Measurements from ENCODE around the gene SNCG.

SNCG gene

DNA sequence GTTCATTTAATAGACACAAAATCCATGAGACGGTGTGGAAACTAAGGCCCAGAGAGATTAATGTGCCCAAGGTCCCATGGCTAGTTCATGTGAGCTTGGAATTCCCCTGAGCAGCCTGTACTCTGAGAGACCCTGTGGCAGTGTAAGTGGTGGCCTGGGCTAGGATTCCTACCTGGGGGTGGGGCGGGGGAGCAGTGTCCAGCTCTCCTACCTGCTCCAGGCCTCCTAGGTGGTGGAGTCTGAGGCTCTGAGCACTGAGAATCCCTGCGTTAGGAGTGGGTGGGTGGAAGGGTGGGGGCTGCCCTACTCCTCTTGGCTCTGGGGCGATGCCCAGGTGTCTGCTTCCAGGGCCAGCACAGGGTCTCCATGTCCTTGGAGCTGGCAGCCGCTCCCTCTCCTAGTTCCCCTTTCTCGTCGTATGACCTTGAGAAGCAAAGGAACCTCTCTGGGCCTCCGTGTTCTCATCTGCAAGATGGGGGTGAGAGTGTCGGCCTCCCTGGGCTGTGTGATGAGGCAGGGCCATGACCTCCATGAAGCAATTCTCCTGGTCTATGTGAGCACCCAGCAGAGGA is 2.5 kb downstream of the SNCG start:
- peak; percentile 25 for DNase-seq (ENCODE audit: low spot score)

DNA sequence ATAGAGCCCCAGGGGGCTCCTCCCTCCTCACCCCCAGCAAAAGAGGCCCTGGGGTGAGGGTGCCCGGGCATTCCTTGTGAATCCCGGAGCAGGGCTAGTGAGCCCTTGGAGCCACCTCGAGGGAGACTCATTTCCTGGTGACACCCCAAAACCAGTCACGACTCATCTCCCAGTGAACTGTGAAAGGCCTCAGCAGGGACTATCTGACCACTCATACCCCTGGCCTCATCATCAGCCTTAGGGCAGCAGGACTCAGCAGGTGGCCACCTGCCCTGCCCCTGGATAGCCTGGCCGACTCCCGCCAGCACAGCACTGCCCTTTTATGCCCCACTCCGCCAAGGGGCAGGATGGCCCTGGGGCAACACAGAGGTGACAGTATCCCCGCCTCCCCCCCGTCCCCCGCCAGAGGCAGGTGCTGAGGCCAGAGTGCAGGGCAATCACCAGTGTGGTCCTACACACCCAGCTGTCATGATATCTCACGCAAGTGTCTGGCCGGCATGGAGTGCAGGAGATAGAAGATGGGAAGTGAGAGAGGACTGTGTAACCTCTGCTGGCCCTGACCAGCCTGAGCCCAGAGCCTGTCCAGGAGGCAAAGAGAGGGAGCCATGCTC is 3.2 kb downstream of the SNCG start:
- peak; percentile 64 for DNase-seq (ENCODE audit: low spot score)

DNA sequence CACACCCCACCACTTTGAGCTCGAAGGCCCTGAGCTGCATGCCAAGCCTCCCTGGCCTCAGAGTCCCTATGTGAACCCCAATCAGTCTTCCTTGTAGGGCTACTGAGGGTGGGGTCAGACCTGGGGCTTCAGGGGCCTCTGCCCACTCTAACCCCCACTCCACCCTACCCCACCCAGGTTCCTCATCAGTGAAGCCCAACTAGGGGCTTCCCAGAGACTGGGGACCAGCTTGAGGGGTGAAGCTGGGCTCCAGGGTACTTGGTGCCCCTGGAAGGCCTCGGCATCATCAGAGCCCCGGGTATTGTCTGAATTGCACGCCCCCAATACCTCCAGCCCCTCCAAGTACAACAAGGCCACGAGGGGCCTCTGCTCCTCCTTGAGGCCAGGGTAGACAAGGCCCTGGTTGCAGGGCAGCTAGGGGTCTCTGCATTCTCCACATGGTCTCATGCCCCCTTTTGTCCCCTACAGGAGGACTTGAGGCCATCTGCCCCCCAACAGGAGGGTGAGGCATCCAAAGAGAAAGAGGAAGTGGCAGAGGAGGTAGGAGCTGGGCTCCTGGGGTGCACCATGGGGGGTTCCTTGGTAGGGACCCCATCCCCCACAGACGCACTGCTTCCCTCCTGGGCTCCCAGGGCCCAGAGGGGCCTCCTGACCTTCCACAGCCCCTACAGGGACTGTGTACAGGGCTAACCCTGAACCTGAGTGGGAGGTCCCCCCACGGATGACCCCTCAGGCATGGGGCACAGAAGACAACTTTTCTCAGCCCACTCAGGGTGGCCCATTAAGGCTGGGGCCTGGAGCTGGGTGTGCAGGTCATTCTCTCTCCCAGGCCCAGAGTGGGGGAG is 4.0 kb downstream of the SNCG start:
- DNase-seq (ENCODE audit: low spot score): peak; percentile 41

DNA sequence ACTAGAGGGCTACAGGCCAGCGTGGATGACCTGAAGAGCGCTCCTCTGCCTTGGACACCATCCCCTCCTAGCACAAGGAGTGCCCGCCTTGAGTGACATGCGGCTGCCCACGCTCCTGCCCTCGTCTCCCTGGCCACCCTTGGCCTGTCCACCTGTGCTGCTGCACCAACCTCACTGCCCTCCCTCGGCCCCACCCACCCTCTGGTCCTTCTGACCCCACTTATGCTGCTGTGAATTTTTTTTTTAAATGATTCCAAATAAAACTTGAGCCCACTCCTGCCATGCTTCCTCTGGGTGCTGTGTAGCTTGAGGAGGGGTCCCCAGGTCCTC is 4.5 kb downstream of the SNCG start:
- DNase-seq (ENCODE audit: low spot score): no peak

DNA sequence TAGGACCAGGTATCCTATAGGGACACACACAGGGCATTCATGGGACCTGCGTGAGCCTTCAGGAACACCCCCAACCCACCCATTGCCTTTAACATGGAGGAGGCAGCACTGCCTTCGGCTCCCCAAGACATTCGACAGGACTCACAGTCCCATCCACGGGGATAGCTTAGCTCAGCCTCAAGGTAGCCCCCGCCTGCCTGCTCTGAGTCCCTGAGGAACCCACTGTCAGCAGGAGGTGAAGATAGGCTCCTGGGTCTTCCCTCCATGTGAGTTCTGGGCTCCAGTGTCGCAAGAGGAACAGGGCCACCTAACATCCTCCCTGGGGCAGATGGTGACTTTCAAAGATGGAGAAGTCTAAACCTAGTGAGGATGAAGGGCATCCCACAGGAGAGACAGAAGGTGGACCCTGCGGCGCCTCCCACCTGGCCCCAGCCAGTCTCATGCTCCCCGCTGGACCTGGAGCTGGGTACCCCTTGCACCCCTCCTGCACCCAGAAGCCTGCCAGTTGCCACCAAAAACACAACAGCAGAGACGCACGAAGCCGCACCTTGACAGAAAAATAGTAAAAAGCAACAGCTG is 5.0 kb downstream of the SNCG start:
- no peak for DNase-seq (ENCODE audit: low spot score)

DNA sequence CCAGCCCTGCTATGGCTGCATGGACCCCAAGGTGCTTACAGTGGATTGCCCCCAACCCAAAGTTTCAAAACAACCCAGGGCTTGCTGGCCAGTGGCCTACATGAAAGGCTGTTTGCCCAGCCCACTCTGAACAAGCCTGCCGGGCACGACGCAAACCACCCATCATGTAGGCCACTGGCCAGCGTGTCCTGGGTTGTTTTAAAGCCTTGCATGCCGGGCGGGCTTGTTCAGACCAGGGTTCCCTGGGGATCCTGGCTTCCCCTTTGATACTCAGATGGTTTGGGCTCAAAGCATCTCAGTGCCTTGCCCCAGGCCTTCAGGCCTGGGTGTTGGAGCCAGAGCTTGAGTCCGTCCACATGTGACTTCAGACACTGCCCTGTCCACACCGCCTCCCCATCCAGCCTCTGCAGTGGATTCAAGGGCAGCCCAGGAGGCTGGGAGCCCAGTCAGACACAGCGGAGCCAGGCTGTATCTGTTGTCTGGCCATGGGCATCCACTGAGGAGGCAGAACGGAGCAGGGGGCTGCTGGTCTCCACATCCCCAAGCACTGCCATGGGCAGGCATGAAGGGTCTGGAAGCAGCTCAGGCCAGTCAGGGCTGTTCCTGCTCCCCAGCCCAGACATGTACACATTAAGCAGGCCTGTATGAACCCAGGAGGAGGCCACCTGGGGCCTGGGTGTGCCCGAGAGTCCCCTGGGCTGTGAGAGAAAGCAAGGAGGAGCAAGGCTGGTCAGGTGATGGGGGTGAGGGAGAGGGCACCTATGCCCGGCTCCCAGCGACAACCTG is 5.9 kb downstream of the SNCG start:
- DNase-seq (ENCODE audit: low spot score): no peak

DNA sequence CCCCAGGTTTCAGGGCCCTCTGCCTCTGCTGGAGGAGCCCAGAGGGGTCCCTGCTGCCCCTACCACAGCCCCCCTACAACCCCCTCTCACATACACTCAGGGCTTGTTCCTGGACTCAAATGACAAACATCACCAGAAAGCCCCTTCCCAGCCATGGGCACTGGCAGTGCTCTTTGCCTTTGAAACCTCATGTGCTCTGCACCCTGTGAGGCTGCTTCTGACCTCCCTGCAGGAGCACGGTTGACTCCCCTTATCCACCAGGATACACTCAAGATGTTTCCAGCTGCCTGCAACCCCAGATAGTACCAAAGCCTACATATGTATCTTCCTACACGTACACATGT is 6.4 kb downstream of the SNCG start:
- DNase-seq (ENCODE audit: low spot score): no peak

DNA sequence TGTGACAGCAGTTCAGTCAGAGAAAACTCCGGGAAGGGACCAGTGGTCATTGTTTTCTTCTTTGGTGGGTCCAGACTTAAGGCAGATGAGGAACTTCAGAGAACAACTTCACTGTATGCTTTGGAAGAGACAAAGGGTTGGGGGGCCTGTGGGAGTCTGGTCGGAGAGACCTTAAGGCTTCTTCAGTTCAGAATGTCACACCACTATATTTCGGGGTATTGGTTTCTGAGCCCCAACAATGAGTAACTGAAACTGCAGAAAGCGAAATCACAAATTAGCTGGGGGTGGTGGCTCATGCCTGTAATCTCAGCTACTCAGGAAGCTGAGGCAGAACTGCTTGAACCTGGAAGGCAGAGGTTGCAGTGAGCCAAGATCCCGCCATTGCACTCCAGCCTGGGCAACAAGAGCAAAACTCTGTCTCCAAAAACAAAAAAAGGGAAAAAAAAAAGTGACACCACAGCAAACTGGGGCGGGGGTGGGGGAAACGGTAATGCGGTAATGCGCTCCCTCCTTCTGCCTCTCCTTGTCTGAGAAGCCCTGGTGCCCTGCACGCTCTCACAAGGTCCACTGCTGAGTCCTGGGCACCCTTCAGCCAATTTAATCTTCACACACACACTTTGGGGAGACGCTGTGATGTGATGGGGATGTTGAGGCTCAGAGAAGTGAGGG is 7.7 kb downstream of the SNCG start:
- DNase-seq (ENCODE audit: low spot score): no peak

DNA sequence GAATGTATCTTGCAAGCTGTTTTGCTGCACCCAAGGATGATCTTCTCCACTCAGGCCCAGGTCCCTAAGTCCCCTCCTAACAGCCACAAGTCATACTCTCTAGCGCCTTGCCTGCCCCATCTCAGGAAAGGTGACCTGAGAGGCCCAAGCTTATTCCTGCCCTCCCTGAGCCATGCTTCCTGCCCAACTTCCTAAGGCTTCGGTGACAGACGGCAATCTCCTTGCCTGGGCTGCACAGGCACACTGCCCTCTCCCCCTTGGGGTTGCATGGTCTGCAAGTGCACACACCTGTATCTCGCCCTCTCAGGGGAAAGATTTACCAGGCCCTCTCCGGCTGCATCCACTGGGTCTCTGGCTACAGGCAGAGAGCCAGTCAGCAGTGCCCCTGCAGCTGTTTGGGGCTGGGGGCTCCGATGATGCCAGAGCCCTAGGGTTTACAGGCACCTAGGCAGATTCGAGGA is 9.1 kb downstream of the SNCG start:
- DNase-seq (ENCODE audit: low spot score): no peak

DNA sequence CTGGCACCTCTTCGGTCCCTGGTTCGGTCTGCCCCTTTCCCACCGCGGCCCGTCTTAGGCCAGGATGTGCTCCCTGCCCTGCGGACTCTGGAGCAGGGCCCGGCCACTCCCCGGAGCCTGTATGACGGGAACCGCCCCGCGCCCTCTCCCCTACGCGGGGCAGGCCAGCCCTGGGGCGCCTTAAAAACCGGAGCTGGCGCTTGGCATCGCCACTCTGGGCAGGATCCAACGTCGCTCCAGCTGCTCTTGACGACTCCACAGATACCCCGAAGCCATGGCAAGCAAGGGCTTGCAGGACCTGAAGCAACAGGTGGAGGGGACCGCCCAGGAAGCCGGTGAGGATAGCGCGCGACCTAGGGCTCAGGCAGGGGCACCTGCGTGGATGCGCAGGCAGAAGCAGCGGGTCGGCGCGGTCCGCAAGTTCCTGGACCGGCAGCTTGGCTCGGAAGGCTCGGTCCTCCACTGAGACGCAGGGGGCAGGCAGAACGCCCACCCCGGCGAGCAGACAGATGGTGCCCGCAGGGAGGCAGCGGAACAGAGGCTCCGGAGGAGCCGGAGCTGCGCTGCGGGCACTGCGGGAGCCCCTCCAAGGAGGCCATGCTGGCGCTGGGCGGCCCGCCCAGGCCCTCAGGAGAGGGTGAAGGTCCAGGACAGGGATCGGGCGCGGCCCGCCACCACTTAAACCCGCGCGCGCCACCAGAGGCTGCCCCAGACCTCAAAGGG is 10.0 kb downstream of the SNCG start, which contains the start of gene ADIRF:
Gene ADIRF, plus strand, starts transcription at position 212 of the 723 bp plus-strand sequence. Its CDS starts 63 bp downstream, at position 275.
- no peak for DNase-seq (ENCODE audit: low spot score)

DNA sequence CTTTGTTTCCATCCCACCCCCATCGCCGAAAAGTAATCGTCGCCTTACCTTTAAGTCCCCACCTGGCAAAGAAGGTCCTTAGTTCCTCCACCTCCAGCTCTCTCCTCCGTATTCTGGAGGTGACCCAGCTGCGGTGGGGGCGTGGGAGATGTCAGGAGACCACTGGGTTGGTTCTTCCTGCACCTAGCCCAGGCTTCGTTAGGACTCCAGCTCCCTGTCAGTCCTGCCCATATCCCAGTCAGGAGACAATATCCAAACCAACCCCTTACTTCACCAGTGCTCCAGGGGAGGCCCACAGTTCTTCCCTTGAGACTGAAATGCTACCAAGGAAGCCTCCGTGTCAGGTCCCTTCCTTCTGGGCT is 10.6 kb downstream of the SNCG start:
- no peak for DNase-seq (ENCODE audit: low spot score)

DNA sequence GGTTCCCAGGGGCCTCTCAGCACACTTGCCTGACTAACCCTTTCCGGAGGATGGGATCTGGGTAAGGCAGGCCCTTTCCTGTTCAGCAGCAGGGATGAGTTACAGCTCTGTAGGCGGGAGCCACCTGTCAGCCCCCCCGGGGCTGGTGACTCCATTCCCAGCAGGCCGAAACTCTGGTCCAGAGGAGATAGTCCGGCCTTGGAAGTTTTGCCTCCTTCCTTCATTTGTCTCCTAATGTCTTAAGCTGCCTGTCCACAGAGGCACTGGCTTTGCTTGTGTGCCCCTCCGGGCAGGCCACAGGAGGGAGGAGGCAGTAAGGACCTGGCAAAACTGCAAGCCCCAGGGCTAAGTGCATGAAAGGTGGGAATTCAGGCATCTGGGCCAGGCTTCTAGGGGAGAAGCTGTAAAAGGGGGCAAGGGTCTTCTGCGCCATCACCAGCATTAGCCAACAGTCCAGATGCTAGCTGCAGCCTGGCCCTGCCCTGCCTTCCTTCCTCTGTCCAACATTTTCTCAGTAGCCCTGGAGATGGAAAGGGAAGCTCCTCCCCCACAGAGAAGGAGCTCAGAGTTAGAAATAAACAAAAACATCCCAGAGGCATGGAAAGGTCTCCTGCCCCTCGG is 11.1 kb downstream of the SNCG start:
- DNase-seq (ENCODE audit: low spot score): no peak

DNA sequence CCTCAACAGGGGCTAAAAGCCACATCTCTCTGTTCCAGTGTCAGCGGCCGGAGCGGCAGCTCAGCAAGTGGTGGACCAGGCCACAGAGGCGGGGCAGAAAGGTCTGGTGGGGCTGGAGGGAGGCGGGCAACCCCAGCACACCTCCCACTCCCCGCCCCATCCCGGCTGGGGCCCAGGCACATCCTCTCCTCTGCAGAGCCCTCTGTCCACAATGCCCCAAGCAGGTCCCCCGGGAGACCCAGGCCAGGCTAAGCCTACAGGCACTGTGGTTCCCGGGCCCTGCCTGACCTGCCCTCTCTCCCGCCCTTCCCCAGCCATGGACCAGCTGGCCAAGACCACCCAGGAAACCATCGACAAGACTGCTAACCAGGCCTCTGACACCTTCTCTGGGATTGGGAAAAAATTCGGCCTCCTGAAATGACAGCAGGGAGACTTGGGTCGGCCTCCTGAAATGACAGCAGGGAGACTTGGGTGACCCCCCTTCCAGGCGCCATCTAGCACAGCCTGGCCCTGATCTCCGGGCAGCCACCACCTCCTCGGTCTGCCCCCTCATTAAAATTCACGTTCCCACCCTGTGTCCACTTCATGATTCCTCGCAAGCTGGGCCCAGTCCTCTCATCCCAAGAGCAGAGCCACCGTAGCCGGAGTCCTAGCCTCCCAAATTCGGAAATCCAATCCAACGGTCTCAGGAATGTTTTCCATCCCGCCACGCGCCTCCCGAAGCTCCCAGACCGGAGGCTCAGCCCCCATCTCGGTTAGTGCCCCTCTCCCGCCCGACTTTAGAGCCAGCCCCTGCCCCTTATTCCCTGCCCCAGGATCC is 12.0 kb downstream of the SNCG start:
- no peak for DNase-seq (ENCODE audit: low spot score)

DNA sequence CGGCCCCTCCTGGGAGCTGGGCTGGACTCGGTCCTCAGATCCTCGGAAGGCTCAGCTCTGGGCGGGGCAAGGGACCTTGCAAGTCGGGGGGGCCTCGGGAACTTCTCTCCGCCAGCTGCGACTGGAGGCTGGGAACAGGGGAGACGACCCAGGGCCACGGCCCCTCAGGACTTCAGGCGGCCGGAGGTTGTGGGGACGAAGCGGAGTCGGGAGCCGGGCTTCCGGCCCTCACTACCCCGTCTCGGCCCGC is 12.5 kb downstream of the SNCG start:
- peak; percentile 83 for DNase-seq (ENCODE audit: low spot score)

DNA sequence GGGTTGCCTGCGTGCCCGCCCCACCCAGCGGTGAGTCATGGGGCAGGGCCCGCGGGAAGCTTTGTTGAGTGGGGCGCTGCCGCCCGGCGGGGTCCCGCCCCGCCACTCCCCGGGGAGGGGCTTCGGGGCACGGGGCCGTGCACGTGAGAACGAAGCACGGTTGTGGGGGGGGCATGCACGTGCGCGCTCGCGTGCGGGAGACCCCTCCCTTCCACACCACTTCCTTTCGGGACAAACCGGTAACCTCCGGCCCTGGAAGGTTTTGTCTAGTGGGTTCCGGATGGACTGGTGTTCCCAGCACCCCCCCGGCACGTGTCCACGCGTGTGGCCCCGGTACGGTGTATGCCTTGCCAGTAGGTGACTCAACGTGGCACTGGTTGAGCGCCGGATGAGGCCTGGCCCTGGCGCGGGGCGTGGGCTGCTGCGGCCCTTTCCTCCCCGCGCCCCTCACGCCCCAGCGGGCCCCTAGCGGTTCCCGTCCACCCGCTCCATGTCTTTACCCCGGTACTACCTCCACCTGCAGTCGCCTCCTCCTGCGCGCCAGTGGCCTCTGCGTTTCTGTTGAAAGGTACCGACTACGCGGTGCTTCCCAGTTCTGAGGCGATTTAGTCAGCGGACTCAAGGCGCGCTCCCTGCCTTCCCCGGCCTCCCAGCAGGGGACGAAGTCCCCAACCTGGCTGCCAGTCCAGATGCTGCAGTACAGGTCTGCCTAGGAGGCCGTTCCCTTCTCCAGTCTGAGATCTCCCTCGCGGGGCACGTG is 13.0 kb downstream of the SNCG start:
- DNase-seq (ENCODE audit: low spot score): peak; percentile 89

DNA sequence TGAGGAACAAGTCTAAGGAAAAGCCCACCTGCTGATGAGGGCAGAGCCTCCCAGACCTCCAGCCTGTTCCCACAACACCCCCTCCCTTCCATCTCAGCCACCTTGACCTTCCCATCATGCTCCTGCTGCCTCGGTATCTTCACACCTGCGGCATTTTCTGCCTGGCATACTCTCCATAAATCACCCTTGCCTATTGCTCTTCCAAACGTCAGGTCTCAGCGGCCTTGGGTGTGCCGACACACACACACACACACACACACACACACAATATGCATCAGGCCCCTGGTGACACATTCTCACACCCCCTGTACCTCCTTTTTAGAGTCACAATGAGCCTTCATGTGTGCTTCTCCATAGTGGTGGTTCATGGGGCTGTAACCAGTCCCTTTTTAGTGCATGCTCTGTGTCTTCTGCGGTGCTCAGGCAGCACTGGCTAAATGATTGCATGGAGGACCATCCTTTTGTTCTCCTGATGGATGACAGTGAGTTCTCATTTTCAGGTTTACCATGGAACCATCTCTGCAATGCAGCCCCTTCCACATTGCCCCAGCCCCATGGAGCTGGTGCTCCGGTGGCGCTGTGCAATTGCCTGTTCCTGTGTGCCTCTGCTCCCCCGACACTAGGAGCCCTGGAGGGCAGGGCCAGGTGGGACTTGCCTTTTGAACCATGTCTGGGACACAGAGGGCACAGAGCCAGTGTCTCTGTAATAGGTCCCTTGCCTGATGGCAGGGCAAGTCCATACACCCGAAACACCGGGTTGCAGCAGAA is 14.4 kb downstream of the SNCG start:
- DNase-seq (ENCODE audit: low spot score): no peak

DNA sequence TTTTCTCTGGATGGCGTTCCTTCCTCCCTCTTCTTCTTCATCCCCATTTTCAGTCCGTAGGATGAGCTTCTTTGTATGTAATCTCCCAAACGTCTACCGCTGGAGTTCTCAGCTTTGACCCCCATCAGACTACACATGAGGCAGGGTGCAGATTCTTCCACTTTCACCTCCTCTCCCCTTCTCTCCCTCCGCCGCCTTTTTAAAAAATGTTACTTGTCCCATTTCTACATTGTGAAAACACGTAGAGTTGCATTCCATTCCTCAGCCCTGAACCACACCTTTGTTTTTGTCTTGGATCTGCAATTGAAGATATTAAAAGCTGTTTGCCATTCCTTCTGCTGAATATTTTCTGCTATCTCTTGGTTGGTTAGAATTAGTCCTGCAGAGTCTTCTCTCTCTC is 16.1 kb downstream of the SNCG start:
- DNase-seq (ENCODE audit: low spot score): no peak

DNA sequence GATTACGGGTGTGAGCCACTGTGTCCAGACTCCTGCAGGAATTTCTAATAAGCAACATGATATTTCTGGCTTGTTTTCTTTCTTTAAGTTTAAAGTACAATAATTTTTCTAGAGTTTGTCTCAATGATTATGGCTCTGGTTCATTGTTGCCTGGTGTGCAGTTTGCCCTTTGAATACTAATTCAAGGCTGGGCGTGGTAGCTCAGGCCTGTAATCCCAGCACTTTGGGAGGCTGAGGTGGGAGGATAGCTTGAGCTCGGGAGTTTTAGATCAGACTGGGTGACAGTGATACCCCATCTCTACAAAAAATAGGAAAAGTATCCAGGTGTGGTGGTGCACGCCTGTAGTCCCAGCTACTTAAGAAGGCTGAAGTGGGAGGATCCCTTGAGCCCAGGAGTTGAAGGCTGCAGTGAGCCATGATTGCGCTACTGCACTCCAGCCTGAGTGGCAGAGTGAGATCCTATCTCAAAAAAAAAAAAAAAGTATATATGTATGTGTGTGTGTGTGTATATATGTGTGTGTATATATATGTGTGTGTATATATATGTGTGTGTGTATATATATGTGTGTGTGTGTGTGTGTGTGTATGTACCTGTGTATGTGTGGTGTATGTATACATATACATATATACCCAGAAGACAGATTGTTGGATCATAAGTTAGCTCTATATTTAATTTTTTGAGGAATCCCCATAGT is 18.1 kb downstream of the SNCG start:
- no peak for DNase-seq (ENCODE audit: low spot score)

Data from left forelimb (tissue), 1 donor.